Measurements from ENCODE around the gene FLT4.

FLT4 gene

DNA sequence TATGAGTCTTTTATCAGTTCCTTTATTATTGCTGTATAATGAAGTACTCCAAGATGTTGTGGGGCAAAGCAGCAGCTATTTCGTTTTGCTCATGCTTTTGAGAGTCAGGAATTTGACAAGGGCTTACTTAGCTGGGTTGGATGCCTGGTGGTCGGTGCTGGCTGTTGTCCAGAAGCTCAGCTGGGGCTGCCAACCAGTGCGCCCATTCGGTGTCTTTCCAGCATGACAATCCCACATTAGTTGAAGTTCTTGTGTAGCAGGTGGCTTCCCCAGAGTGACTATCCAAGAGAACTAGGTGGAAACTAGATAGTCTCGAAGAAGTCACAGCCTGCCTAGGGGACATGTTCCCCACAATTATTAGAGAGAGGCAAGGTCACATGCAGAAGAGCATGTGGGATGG, 3.4 kb upstream of the FLT4 start:
- Mint-ChIP-seq H3K9me3 (no peaks in the 10 kb centered on the region), H3K27ac (no peak overlapping the region), H3K4me1 (ENCODE audit: low read depth) (peaks cover 13% of the 10 kb centered on the region), H3K36me3 (ENCODE audit: low read depth) (no peaks in the 10 kb centered on the region), H3K4me3 (no peak overlapping the region), H3K27me3 (peaks cover 45% of the 10 kb centered on the region)
- DNase-seq: no peak

DNA sequence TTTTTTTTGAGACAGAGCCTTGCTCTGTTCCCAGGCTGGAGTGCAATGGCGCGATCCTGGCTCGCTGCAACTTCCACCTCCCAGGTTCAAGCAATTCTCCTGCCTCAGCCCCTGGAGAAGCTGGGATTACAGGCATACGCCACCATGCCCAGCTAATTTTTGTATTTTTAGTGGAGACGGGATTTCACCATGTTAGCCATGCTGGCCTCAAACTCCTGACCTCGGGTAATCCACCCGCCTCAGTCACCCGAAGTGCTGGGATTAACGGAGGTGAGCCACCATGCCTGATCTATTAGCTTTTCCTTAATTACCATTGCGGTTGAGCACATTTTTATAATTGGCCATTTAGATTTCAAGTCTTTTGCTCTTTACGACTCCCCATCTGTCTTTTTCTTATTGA, 2.9 kb upstream of the FLT4 start:
- Mint-ChIP-seq H3K4me1 (ENCODE audit: low read depth) (peaks cover 13% of the 10 kb centered on the region), H3K9me3 (no peaks in the 10 kb centered on the region), H3K27me3 (peaks cover 49% of the 10 kb centered on the region), H3K27ac (no peak overlapping the region), H3K36me3 (ENCODE audit: low read depth) (no peaks in the 10 kb centered on the region), H3K4me3 (no peak overlapping the region)
- DNase-seq: no peak

DNA sequence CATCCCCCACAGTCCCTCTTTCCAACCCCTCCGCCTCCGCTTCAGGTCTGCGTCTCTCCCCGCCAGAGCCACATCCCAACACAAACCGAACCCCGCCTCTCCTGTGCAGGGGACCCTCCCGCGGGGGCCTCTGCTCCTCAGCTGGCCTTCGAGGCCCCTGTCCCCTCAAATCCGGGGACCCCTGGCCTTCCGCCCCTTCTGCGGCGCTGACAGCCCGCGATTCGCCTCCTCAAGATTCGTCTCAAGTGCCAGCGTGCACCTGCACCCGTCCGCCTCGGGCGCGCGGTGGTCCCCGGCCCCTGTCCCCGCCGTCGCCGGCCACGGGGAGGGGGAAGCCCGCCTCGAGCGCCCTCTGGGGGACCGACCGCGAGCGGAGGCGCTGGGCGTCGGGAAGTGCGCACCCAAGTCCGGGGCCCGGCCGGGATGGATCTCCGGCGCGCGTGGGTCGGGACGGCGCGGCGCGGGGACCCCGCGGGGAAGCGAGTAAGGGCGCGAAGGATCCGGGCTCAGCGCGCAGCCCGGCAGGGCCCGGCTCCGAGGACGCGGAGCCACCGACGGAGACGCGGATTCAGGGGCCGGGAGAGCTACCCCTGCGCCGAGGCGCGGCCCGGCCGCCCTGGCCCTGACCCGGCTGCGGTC, 623 bp downstream of the FLT4 start:
- H3K4me1 Mint-ChIP-seq (ENCODE audit: low read depth): peaks cover 13% of the 10 kb centered on the region
- H3K4me3 Mint-ChIP-seq: peak overlapping the region; percentile 67
- peak; percentile 56 for DNase-seq
- H3K36me3 Mint-ChIP-seq (ENCODE audit: low read depth): no peaks in the 10 kb centered on the region
- H3K9me3 Mint-ChIP-seq: no peaks in the 10 kb centered on the region
- peaks cover 53% of the 10 kb centered on the region for H3K27me3 Mint-ChIP-seq
- H3K27ac Mint-ChIP-seq: no peak overlapping the region

DNA sequence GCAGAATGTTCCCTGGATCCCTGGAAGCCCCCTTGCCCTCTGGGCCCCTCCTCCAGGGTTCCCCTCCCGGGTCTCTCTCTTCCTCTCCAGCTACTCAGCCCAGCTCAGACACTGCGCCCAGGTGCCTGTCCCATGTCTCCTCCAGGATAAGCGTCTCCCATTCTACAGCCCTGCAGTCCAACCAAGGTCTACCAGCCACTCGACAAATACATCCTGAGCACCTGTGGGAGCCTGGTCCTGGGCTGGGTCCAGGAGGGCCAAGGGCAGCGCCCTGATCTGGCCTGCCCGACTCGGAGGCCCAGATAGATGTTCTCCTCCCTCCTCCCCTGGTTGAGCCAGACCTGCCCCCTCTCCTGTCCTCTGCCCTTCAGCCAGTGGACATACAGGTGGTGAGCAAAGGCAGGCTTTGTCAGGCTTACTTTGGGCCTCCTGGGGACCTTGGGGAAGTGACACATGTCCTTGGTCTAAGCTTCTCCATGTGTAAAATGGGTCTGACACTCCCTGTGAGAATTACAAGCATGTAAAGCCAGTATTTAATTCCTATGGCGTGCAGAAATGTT, 1.4 kb downstream of the FLT4 start:
- H3K36me3 Mint-ChIP-seq (ENCODE audit: low read depth): no peaks in the 10 kb centered on the region
- H3K9me3 Mint-ChIP-seq: no peaks in the 10 kb centered on the region
- H3K27ac Mint-ChIP-seq: no peak overlapping the region
- no peak for DNase-seq
- peaks cover 13% of the 10 kb centered on the region for H3K4me1 Mint-ChIP-seq (ENCODE audit: low read depth)
- H3K4me3 Mint-ChIP-seq: peak overlapping the region; percentile 67
- peaks cover 52% of the 10 kb centered on the region for H3K27me3 Mint-ChIP-seq

DNA sequence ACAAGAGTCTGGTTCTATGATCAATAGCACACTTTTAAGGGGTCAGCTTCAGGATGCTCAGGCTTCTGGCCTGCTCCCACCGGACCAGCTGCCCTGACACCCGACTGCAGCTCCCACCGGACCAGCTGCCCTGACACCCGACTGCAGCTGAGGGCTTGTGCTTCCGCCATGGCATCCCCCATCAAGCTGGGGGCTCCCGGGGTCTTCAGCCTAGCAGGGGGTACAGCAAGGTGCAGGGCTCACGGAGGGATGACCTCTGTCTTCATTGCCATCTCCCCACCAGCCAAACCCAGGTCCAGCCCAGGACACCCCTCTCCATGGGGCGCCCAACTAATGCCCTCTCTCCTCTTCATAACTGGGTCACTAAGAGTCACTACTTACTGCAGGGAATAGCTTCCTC, 1.9 kb downstream of the FLT4 start:
- H3K27me3 Mint-ChIP-seq: peaks cover 47% of the 10 kb centered on the region
- no peak overlapping the region for H3K27ac Mint-ChIP-seq
- H3K4me1 Mint-ChIP-seq (ENCODE audit: low read depth): peaks cover 13% of the 10 kb centered on the region
- peak overlapping the region; percentile 42 for H3K4me3 Mint-ChIP-seq
- no peak for DNase-seq
- H3K36me3 Mint-ChIP-seq (ENCODE audit: low read depth): no peaks in the 10 kb centered on the region
- H3K9me3 Mint-ChIP-seq: no peaks in the 10 kb centered on the region

DNA sequence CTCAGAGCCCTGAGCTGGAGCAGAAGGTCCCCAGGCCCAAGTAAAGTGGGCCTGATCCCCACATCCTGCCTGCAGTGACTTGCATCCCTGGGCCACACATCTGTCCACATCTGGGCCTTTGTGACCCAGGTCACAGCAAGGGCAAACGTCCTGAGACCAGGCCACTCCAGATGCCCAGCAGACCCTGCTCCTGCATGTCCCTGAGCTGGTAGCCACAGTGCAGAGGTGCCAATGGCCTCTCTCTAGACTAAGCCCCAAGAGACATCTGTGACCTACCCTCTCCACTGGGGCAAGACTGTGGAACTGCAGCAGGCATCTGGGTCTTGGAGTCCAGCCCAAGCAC, 2.5 kb downstream of the FLT4 start:
- Mint-ChIP-seq H3K27ac (no peak overlapping the region), H3K27me3 (peaks cover 44% of the 10 kb centered on the region), H3K4me1 (ENCODE audit: low read depth) (peaks cover 13% of the 10 kb centered on the region), H3K36me3 (ENCODE audit: low read depth) (no peaks in the 10 kb centered on the region), H3K9me3 (no peaks in the 10 kb centered on the region), H3K4me3 (no peak overlapping the region)
- no peak for DNase-seq

DNA sequence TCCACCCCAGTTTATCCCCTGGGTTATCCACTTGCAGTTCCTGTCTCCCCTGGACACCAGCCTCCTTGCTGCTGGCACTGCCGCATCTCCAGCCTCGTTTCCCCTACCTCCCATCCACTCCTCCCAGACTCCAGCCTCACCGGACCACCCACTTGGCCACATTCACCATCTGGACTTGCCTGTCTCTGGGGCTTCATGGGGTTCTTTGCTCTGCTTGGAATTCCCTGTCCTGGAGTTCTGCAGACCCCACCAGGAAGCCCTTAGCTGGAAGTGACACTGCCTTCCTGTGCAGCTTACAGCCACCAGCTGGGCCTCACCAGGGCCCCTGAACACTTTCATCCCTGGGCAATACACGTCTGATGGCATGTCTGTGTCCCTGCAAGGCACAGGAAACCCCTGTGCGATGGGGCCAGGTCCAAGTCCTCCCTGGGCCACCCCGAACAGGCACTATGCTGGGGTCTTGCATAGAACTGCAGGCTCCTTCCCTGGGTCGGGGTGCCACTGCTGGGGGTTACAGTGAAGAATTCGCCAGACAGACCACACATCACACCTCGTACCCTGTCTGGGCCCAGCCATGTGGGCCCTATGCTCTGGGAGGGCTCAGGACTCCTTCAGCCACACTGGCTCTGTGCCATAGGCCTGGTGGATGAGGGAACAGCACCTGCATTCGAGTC, 3.0 kb downstream of the FLT4 start:
- Mint-ChIP-seq H3K27ac (no peak overlapping the region), H3K9me3 (no peaks in the 10 kb centered on the region), H3K27me3 (peaks cover 38% of the 10 kb centered on the region), H3K4me3 (no peak overlapping the region), H3K4me1 (ENCODE audit: low read depth) (peaks cover 13% of the 10 kb centered on the region), H3K36me3 (ENCODE audit: low read depth) (no peaks in the 10 kb centered on the region)
- no peak for DNase-seq

DNA sequence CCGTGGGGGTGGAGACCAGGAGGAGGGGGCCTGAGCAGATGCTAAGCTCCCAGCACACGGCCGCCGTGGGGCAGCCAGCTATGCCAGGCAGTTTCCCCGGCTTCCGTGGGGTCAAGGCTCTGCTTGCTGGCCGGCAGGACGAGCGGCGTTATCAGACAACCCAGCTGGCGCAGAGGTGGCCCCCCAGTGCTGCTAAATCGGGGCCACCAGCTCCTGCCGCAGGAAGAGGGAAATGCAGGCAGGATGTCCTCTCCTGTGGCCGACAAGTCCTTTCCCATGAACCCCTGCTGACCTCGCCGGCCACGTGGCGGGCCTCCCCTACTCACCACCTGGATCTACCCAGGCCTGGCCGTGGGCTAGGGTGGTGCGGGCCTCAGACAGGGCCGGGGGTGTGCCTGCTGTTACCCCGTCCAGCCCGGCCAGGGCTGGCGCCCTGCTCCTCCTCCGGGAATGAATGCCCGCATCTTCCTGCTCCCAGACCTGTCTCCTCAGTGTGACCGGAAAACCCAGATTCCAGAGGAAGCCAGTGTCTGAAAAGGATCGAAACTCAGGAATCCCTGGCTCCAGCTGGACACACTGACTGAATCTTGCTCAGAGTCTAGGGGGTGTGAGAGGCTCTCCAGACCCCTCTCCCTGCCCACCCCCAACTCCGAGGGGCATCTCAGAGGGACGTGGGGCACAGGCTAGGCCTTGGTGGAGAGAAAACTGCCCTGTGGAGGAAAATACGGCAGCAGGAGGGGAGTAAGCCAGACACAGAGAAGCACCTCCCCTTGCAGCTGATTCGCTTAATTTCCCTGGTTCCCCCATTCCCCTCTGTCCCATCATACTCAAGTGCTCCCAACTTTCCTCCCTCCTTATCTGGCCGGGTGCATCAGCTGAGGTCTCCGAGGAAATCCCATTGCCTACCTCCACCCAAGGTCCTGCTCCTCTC, 3.9 kb downstream of the FLT4 start:
- H3K27me3 Mint-ChIP-seq: peaks cover 30% of the 10 kb centered on the region
- no peak overlapping the region for H3K4me3 Mint-ChIP-seq

DNA sequence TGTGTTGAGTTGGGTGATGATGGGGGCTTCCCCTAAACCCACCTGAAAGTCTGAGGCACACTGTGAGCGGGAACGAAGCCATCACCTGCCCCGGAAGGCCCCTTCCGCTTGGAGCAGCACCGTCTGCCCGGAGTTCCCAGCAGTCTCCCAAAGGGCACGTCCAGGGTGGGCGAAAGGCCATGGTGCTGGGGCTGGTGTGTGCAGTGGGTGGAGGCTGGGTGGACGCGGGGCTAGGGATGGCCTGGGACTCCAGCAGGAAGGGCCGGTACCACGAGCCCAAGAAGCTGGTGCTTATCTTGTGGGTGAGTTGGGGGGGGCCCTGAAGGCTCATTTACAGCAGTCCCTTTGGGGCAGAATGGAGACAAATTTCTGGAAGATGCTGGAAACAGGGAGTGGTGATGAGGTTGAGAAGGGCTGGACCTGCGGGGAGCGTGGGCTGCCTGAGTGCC, 4.6 kb downstream of the FLT4 start:
- no peak overlapping the region for H3K4me3 Mint-ChIP-seq
- peaks cover 6% of the 10 kb centered on the region for H3K4me1 Mint-ChIP-seq (ENCODE audit: low read depth)
- DNase-seq: no peak
- H3K27me3 Mint-ChIP-seq: peaks cover 23% of the 10 kb centered on the region
- no peaks in the 10 kb centered on the region for H3K9me3 Mint-ChIP-seq
- no peaks in the 10 kb centered on the region for H3K36me3 Mint-ChIP-seq (ENCODE audit: low read depth)
- H3K27ac Mint-ChIP-seq: no peak overlapping the region

More for the DNA sequence above, 3.9 kb downstream of the FLT4 start:
- Mint-ChIP-seq H3K36me3 (ENCODE audit: low read depth) (no peaks in the 10 kb centered on the region), H3K4me1 (ENCODE audit: low read depth) (peaks cover 11% of the 10 kb centered on the region), H3K27ac (no peak overlapping the region), H3K9me3 (no peaks in the 10 kb centered on the region)
- DNase-seq: no peak

DNA sequence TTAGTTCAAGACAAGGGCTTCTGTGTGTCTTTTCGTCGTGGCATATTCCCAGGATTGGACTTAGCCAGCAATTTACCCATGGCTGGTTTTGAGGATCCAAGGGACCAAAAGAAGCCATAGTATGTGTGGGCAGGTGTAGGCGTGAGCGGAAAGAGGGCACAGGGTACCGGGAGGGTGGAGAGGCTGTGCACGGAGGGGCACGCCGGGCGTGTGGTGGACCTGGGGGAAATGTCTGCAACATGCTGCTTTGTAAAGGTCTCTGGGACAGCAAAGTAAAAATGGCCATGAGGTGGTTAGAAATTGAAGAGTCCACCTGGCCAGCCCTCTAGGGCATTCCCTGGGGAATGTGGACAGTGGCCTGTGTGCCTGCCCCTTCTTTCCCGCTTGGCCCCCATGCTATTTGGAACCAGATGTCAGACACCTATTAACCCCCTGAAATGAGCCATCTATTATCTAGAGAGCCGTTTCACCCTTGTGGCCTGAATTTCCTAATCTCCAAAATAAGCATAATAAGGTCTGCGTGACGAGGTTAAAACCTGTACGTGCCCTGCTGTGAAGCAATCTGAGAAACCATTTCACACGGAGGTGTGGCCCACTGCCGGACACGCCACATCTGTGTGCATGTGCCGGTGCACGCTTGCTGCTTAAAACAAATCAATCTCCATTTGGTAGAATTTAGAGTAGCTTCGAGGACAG, 5.1 kb downstream of the FLT4 start:
- peaks cover 21% of the 10 kb centered on the region for H3K27me3 Mint-ChIP-seq
- no peaks in the 10 kb centered on the region for H3K36me3 Mint-ChIP-seq (ENCODE audit: low read depth)
- no peak overlapping the region for H3K27ac Mint-ChIP-seq
- peaks cover 4% of the 10 kb centered on the region for H3K4me1 Mint-ChIP-seq (ENCODE audit: low read depth)
- DNase-seq: no peak
- no peaks in the 10 kb centered on the region for H3K9me3 Mint-ChIP-seq
- H3K4me3 Mint-ChIP-seq: no peak overlapping the region

DNA sequence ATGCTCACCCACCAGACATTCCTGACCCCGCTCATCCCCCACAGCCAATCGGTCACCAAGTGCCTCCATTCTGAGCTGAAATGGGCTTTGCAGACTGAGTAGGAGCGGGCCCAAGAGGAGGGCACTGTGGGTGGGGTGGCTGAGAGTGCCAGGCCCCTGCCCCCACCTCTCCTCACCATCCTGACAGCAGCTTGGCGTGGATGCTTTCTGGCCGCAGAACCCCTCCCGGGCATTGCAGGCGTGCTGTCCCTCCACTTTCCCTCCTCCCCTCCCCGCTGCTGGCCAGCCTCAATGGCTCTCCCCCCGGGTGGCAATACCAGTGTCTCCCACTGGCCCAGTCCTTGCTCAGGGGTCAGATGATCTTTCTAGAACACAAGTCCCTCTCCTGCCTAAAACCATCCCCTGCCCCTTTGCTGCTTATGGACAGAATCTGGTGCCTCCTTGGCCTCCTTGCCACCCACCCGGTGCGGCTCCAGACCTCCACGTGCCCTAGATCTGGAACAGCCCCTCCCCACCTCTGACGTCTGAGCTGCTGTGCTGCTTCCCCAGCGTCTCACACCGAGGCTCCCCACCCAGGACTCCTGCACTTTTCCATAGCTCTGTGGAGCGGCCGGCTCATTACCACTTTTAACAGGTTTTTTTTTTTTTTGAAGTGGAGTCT, 6.1 kb downstream of the FLT4 start:
- peak; percentile 1 for DNase-seq
- Mint-ChIP-seq H3K27me3 (peaks cover 18% of the 10 kb centered on the region), H3K4me3 (no peak overlapping the region), H3K4me1 (ENCODE audit: low read depth) (peaks cover under 1% of the 10 kb centered on the region), H3K9me3 (no peaks in the 10 kb centered on the region), H3K36me3 (ENCODE audit: low read depth) (no peaks in the 10 kb centered on the region), H3K27ac (no peak overlapping the region)

DNA sequence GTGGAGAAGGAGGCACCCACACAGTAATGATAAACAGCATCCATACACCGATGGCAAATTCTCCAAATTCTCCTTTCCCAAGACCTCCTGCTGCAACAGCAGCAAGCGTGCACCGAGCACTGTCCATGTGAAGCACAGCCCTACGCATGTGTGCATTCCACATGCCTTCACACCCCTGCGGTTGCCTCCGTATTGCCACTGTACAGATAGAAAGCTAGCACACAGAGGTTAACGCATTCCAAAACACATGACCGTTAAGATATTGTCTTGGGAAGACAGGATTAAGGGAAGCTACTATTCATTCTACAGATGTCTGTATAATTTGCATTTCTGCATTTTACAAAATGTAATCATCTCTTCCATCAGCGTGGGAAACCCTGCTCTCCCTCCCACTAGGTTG, 6.6 kb downstream of the FLT4 start:
- Mint-ChIP-seq H3K9me3 (no peaks in the 10 kb centered on the region), H3K4me1 (ENCODE audit: low read depth) (no peaks in the 10 kb centered on the region), H3K27ac (no peak overlapping the region), H3K27me3 (peaks cover 12% of the 10 kb centered on the region), H3K4me3 (no peak overlapping the region), H3K36me3 (ENCODE audit: low read depth) (no peaks in the 10 kb centered on the region)
- DNase-seq: no peak

DNA sequence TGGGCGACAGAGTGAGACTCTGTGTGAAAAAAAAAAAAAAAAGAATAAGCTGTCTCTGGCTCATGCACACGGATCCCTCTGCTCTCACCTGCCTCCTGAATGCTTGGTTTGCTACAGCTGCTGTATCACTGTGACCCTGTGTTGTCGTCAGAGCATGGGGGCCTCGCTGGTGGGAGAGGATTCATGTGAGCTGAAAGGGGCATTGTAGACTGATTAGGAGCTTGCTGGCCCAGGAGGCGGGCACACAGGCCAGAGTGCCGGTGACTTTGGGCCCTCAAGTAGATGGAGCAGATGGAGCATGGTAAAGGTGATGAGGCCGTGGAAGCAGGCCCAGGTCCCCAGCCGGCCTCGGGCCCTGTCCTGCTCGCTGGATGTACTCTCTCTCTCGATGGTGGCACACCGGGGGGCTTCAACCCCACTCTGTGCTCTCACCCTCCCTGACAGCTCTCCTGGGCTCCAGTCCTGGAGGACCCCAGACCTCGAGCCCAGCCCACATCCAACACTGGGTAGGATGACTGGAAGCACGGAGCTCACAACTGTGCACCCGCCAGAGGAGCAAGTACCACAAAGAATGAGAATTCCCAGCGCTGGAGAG, 7.1 kb downstream of the FLT4 start:
- H3K27ac Mint-ChIP-seq: no peak overlapping the region
- no peaks in the 10 kb centered on the region for H3K9me3 Mint-ChIP-seq
- no peaks in the 10 kb centered on the region for H3K4me1 Mint-ChIP-seq (ENCODE audit: low read depth)
- H3K36me3 Mint-ChIP-seq (ENCODE audit: low read depth): no peaks in the 10 kb centered on the region
- no peak overlapping the region for H3K4me3 Mint-ChIP-seq
- H3K27me3 Mint-ChIP-seq: peaks cover 8% of the 10 kb centered on the region
- no peak for DNase-seq

All from activated T-cell treated with anti-CD3 and anti-CD28 coated beads, Interleukin-2, amount 50 U/mL, for 24 hours (primary cell).